Measurements from ENCODE around the gene GARIN5B. TPM values are rescaled to one million over a fixed set of nuclear protein-coding genes. Genes with fewer than 3 reads are reported as not detected.
A peak's percentile ranks its signal among the peaks of the same experiment; 100 is the strongest.
"Not testable (repeated sequence)": the region's sequence is repeated elsewhere in the genome, so short reads cannot be mapped to it uniquely, and the experiment has no call there.

GARIN5B gene
- total and polyA plus RNA-seq, 2 donors (not counting 1 experiment from before 2014, with no cell fraction given), result not detected

DNA sequence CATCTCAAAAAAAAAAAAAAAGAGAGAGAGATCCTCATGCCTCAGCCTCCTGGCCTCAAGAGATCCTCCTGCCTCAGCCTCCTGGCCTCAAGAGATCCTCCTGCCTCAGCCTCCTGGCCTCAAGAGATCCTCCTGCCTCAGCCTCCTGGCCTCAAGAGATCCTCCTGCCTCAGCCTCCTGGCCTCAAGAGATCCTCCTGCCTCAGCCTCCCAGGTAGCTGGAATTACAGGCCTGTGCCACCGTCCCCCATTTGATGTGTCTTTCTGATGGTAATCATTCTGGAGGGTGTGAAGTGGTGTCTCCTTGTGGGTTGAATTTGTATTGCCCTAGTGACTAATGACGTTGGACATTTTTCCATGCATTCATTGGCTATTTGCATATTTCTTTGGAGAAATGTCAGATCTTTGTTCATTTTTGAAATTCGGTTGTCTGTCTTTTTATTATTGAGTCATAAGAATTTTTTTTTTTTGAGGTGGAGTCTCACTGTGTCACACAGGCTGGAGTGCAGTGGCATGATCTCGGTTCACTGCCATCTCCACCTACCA, 34.2 kb downstream of the GARIN5B start:
- Mint-ChIP-seq H3K27ac (peak overlapping the region; percentile 32), H3K27me3 (peaks cover 27% of the 10 kb centered on the region)
- H3K4me1 ChIP-seq (ENCODE audit: control insufficient read depth in 2 of 2, insufficient read depth in 2 of 2, low read length in 2 of 2); DNase-seq; H2AFZ ChIP-seq (ENCODE audit: insufficient read depth, low read depth, low read length, poor library complexity, severe bottlenecking); H3K9me3 ChIP-seq (ENCODE audit: control extremely low read depth in 1 of 3, control insufficient read depth in 2 of 3, insufficient read depth in 1 of 3, low read length in 2 of 3); H3K9ac ChIP-seq (ENCODE audit: low read length); ATAC-seq (ENCODE audit: low read depth); H3K4me1 Mint-ChIP-seq; H3K9me3 Mint-ChIP-seq (ENCODE audit: insufficient read depth); H4K20me1 ChIP-seq (ENCODE audit: control insufficient read depth, insufficient read depth, low read length, poor library complexity, severe bottlenecking); H3K4me2 ChIP-seq (replicated peaks; ENCODE audit: low read depth, low read length, poor library complexity, severe bottlenecking); H3K79me2 ChIP-seq (ENCODE audit: control insufficient read depth, insufficient read depth, low read length); H3K36me3 ChIP-seq (replicated peaks in 1 of 2; ENCODE audit: control extremely low read depth in 1 of 2, control insufficient read depth in 1 of 2, extremely low read depth in 1 of 2, insufficient read depth in 2 of 2, low read length in 1 of 2); H3K4me3 ChIP-seq (ENCODE audit: control extremely low read depth in 1 of 5, extremely low read depth in 1 of 5, insufficient read depth in 1 of 5, low read depth in 2 of 5, low read length in 4 of 5); intact Hi-C loops (cut with micrococcal nuclease); POLR2A ChIA-PET; H3K4me3 Mint-ChIP-seq; H3K27ac ChIP-seq (ENCODE audit: low read length in 2 of 2): not testable (repeated sequence)
- CTCF ChIA-PET, result interaction anchor here (0.7 kb wide), 1 partner anchor 134 kb away, joined by 4 read pairs; no protein-coding TSS in a partner anchor
- 43% methylated on average over 1 of the region's 4 CpGs for WGBS (ENCODE audit: insufficient coverage)
- H3K27me3 ChIP-seq (replicated peaks in 1 of 4; ENCODE audit: control extremely low read depth in 1 of 4, control insufficient read depth in 3 of 4, insufficient read depth in 4 of 4, low read length in 3 of 4), result peaks cover 0 to 11% (median 1%) of the 10 kb centered on the region in 4 experiments

DNA sequence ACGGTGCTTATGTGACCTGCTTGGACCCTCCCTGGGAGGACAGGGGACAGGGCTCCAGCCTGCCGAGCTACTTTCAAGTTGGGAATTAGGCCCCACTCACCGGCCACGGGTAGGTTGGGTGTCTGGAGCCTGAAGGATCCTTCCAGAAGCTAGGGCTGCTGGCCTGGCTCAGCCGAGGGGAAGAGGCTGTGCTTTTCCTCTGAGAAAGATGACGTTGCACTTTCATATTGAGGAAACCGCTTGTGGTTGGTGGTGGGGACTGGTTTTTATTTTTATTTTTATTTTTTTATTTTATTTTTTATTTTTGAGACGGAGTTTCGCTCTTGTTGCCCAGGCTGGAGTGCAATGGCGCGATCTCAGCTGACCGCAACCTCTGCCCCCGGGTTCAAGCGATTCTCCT, 37.9 kb downstream of the GARIN5B start, which contains the start of gene TMEM150B:
TSS of gene TMEM150B (minus strand) at position 170 of the 400 bp plus-strand sequence. CDS start 4,305 bp downstream, outside the sequence.
- ChIA-PET CTCF (no interaction called here), POLR2A (no interaction called here)
- Histone ChIP-seq H2AFZ (ENCODE audit: insufficient read depth, low read depth, low read length, poor library complexity, severe bottlenecking) (no peak within 1 kb of the TSS), H3K27ac (ENCODE audit: low read length in 2 of 2) (no peak within 1 kb of the TSS), H3K4me3 (ENCODE audit: control extremely low read depth in 1 of 5, extremely low read depth in 1 of 5, insufficient read depth in 1 of 5, low read depth in 2 of 5, low read length in 4 of 5) (no peak within 1 kb of the TSS), H3K79me2 (ENCODE audit: control insufficient read depth, insufficient read depth, low read length) (no peaks in the 10 kb centered on the region), H3K4me2 (replicated peaks; ENCODE audit: low read depth, low read length, poor library complexity, severe bottlenecking) (no peak within 1 kb of the TSS), H3K9me3 (ENCODE audit: control extremely low read depth in 1 of 3, control insufficient read depth in 2 of 3, insufficient read depth in 1 of 3, low read length in 2 of 3) (peaks cover 0 to 4% (median 0%) of the 10 kb centered on the region in 3 donors), H3K4me1 (ENCODE audit: control insufficient read depth in 2 of 2, insufficient read depth in 2 of 2, low read length in 2 of 2) (peaks cover 0 to 4% of the 10 kb centered on the region in 2 donors), H3K36me3 (replicated peaks in 1 of 2; ENCODE audit: control extremely low read depth in 1 of 2, control insufficient read depth in 1 of 2, extremely low read depth in 1 of 2, insufficient read depth in 2 of 2, low read length in 1 of 2) (no peaks in the 10 kb centered on the region), H3K27me3 (replicated peaks in 1 of 4; ENCODE audit: control extremely low read depth in 1 of 4, control insufficient read depth in 3 of 4, insufficient read depth in 4 of 4, low read length in 3 of 4) (peaks cover 0 to 10% (median 1%) of the 10 kb centered on the region in 4 experiments), H3K9ac (ENCODE audit: low read length) (no peak within 1 kb of the TSS), H4K20me1 (ENCODE audit: control insufficient read depth, insufficient read depth, low read length, poor library complexity, severe bottlenecking) (no peaks in the 10 kb centered on the region)
- ATAC-seq (ENCODE audit: low read depth), result no peak
- no peak within 1 kb of the TSS for H3K4me3 Mint-ChIP-seq
- H3K27me3 Mint-ChIP-seq, result peaks cover 37% of the 10 kb centered on the region
- H3K9me3 Mint-ChIP-seq (ENCODE audit: insufficient read depth), result no peaks in the 10 kb centered on the region
- H3K4me1 Mint-ChIP-seq, result no peaks in the 10 kb centered on the region
- intact Hi-C loops (cut with micrococcal nuclease), result no loop called here
- DNase-seq, result no peak
- 67% methylated on average over 8 of the region's 14 CpGs for WGBS (ENCODE audit: insufficient coverage)
- no peak for TF ChIP-seq EZH2 (IDR thresholded peaks at IDR 0.05; ENCODE audit: borderline replicate concordance, insufficient read depth, low read depth, low read length, poor library complexity, severe bottlenecking)
- TF ChIP-seq, protein P1, sequence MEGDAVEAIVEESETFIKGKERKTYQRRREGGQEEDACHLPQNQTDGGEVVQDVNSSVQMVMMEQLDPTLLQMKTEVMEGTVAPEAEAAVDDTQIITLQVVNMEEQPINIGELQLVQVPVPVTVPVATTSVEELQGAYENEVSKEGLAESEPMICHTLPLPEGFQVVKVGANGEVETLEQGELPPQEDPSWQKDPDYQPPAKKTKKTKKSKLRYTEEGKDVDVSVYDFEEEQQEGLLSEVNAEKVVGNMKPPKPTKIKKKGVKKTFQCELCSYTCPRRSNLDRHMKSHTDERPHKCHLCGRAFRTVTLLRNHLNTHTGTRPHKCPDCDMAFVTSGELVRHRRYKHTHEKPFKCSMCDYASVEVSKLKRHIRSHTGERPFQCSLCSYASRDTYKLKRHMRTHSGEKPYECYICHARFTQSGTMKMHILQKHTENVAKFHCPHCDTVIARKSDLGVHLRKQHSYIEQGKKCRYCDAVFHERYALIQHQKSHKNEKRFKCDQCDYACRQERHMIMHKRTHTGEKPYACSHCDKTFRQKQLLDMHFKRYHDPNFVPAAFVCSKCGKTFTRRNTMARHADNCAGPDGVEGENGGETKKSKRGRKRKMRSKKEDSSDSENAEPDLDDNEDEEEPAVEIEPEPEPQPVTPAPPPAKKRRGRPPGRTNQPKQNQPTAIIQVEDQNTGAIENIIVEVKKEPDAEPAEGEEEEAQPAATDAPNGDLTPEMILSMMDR (IDR thresholded peaks at IDR 0.05), result no peak
- H3K27ac Mint-ChIP-seq, result no peak within 1 kb of the TSS

All from B cell (primary cell).